Suprapubic skin (tissue), 4 donors: ENCODE results near the gene ROBO2.

Source experiments
- CTCF ChIP-seq, 2 donors: fragments of 200-600 bp in 1 of 2; fragments of 450-650 bp in 1 of 2; sonication (generic) in 1 of 2; IDR thresholded peaks; one replicate each; pipeline ENCODE4 v1.5.1; 2016 to 2019; ENCODE audit warnings: antibody characterized with exemption in 2 of 2, mild to moderate bottlenecking in 1 of 2, moderate library complexity in 1 of 2
- EP300 ChIP-seq: sonication (generic); formaldehyde crosslinking; IDR thresholded peaks from one replicate; pipeline ENCODE4 v1.6.1; 2017; ENCODE audit warnings: antibody characterized with exemption
- POLR2A ChIP-seq, 2 donors: fragments of 450-650 bp; IDR thresholded peaks; one replicate each; pipeline ENCODE4 v1.6.1; 2017; ENCODE audit warnings: antibody characterized with exemption in 2 of 2, mild to moderate bottlenecking in 2 of 2, moderate library complexity in 2 of 2
- POLR2AphosphoS5 ChIP-seq, 3 donors: sonication (generic); formaldehyde crosslinking; IDR thresholded peaks; one replicate each; pipeline ENCODE4 v1.6.1; 2017; ENCODE audit warnings: antibody characterized with exemption in 3 of 3

- no peak for TF ChIP-seq POLR2A (IDR thresholded peaks at IDR 0.05)
- no peak for TF ChIP-seq CTCF (IDR thresholded peaks at IDR 0.05)
- no peak for TF ChIP-seq EP300
- no peak for TF ChIP-seq POLR2AphosphoS5 (IDR thresholded peaks at IDR 0.05)
Observed at GRCh38 chr3:77514766-77515165, 474.9 kb downstream of the ROBO2 start.
